ENCODE data around the gene GABRG3.
"Not testable (repeated sequence)": the region's sequence is repeated elsewhere in the genome, so short reads cannot be mapped to it uniquely, and the experiment has no call there.

GABRG3 gene

GRCh38 chr15:27358751-27359434 is 387.9 kb downstream of the GABRG3 start:
- peak; percentile 17 for DNase-seq

- no peak for DNase-seq
These were observed 388.6 kb downstream of the GABRG3 start for GRCh38 chr15:27359586-27359985.

- peak; percentile 2 for DNase-seq
These were observed 389.3 kb downstream of the GABRG3 start for GRCh38 chr15:27360316-27360715.

GRCh38 chr15:27361438-27361837 is 390.5 kb downstream of the GABRG3 start:
- no peak for DNase-seq

GRCh38 chr15:27365456-27365855 is 394.5 kb downstream of the GABRG3 start:
- DNase-seq: no peak

GRCh38 chr15:27377391-27377790 is 406.4 kb downstream of the GABRG3 start:
- not testable (repeated sequence) for DNase-seq

GRCh38 chr15:27382361-27383025 is 411.5 kb downstream of the GABRG3 start:
- DNase-seq: no peak

GRCh38 chr15:27383726-27384125 is 412.7 kb downstream of the GABRG3 start:
- DNase-seq: no peak

- DNase-seq: no peak
These were observed 421.2 kb downstream of the GABRG3 start for GRCh38 chr15:27392163-27392562.

- DNase-seq: no peak
These were observed 425.5 kb downstream of the GABRG3 start for GRCh38 chr15:27396521-27396920.

GRCh38 chr15:27396996-27397395 is 426.0 kb downstream of the GABRG3 start:
- DNase-seq: no peak

- no peak for DNase-seq
These were observed 427.7 kb downstream of the GABRG3 start for GRCh38 chr15:27398631-27399161.

GRCh38 chr15:27399241-27399640 is 428.3 kb downstream of the GABRG3 start:
- DNase-seq: no peak

- no peak for DNase-seq
These were observed 430.5 kb downstream of the GABRG3 start for GRCh38 chr15:27401471-27401870.

GRCh38 chr15:27408428-27408827 is 437.4 kb downstream of the GABRG3 start:
- no peak for DNase-seq

- DNase-seq: peak; percentile 59
These were observed 440.1 kb downstream of the GABRG3 start for GRCh38 chr15:27410996-27411605.

- no peak for DNase-seq
These were observed 441.4 kb downstream of the GABRG3 start for GRCh38 chr15:27412415-27412814.

GRCh38 chr15:27414168-27414870 is 443.3 kb downstream of the GABRG3 start:
- DNase-seq: peak; percentile 77

- DNase-seq: peak; percentile 21
These were observed 447.7 kb downstream of the GABRG3 start for GRCh38 chr15:27418726-27419125.

GRCh38 chr15:27422997-27423396 is 452.0 kb downstream of the GABRG3 start:
- no peak for DNase-seq

- DNase-seq: no peak
These were observed 455.8 kb downstream of the GABRG3 start for GRCh38 chr15:27426805-27427204.

- DNase-seq: no peak
These were observed 456.3 kb downstream of the GABRG3 start for GRCh38 chr15:27427276-27427675.

GRCh38 chr15:27428151-27428550 is 457.2 kb downstream of the GABRG3 start:
- no peak for DNase-seq
